Measurements from ENCODE around the gene MAML3.
A peak's percentile ranks its signal among the peaks of the same experiment; 100 is the strongest.

The MAML3 gene

GRCh38 chr4:140094438-140095420, 59.3 kb downstream of the MAML3 start:
- peak; percentile 76 for DNase-seq
- H3K4me3 ChIP-seq (ENCODE audit: low read depth, low read length): peak overlapping the region; percentile 41
- H3K36me3 ChIP-seq: no peaks in the 10 kb centered on the region
- H3K27me3 ChIP-seq: no peaks in the 10 kb centered on the region
- no peaks in the 10 kb centered on the region for H3K9me3 ChIP-seq
- H3K4me1 ChIP-seq: peaks cover 36% of the 10 kb centered on the region
- no peak for TF ChIP-seq CTCF (IDR thresholded peaks at IDR 0.05; ENCODE audit: low read depth, low read length)

GRCh38 chr4:140092094-140092851, 61.7 kb downstream of the MAML3 start:
- DNase-seq: peak; percentile 84
- Histone ChIP-seq H3K27me3 (no peaks in the 10 kb centered on the region), H3K9me3 (no peaks in the 10 kb centered on the region), H3K36me3 (no peaks in the 10 kb centered on the region), H3K4me1 (peaks cover 36% of the 10 kb centered on the region), H3K4me3 (ENCODE audit: low read depth, low read length) (peak overlapping the region; percentile 27)
- TF ChIP-seq CTCF (IDR thresholded peaks at IDR 0.05; ENCODE audit: low read depth, low read length): no peak

GRCh38 chr4:140091305-140091704, 62.7 kb downstream of the MAML3 start:
- TF ChIP-seq CTCF (IDR thresholded peaks at IDR 0.05; ENCODE audit: low read depth, low read length): no peak
- Histone ChIP-seq H3K36me3 (no peaks in the 10 kb centered on the region), H3K4me1 (peaks cover 36% of the 10 kb centered on the region), H3K9me3 (no peaks in the 10 kb centered on the region), H3K4me3 (ENCODE audit: low read depth, low read length) (no peak overlapping the region), H3K27me3 (no peaks in the 10 kb centered on the region)
- DNase-seq: no peak

- no peaks in the 10 kb centered on the region for H3K9me3 ChIP-seq
- no peak for TF ChIP-seq CTCF (IDR thresholded peaks at IDR 0.05; ENCODE audit: low read depth, low read length)
- no peaks in the 10 kb centered on the region for H3K36me3 ChIP-seq
- H3K4me3 ChIP-seq (ENCODE audit: low read depth, low read length): no peak overlapping the region
- no peak for DNase-seq
- no peaks in the 10 kb centered on the region for H3K27me3 ChIP-seq
- H3K4me1 ChIP-seq: peaks cover 27% of the 10 kb centered on the region
These were observed 63.7 kb downstream of the MAML3 start for GRCh38 chr4:140090215-140090731.

GRCh38 chr4:140089216-140089615, 64.8 kb downstream of the MAML3 start:
- Histone ChIP-seq H3K9me3 (no peaks in the 10 kb centered on the region), H3K4me1 (peaks cover 17% of the 10 kb centered on the region), H3K4me3 (ENCODE audit: low read depth, low read length) (no peak overlapping the region), H3K36me3 (no peaks in the 10 kb centered on the region), H3K27me3 (no peaks in the 10 kb centered on the region)
- no peak for DNase-seq
- no peak for TF ChIP-seq CTCF (IDR thresholded peaks at IDR 0.05; ENCODE audit: low read depth, low read length)

Measured in BE2C (cell line).